Germinal center (tissue), 1 donor: ENCODE data around the gene HES7.
"Not testable (repeated sequence)": the region's sequence is repeated elsewhere in the genome, so short reads cannot be mapped to it uniquely, and the experiment has no call there.

Source experiments
- DNase-seq: peaks from one replicate; pipeline ENCODE4 v3.0.0; 2012; ENCODE audit warnings: mixed read lengths, low spot score

Gene HES7

GRCh38 chr17:8100111-8100510 lies 23.8 kb downstream of the HES7 start:
- no peak for DNase-seq

GRCh38 chr17:8096541-8096940 lies 27.4 kb downstream of the HES7 start:
- no peak for DNase-seq

GRCh38 chr17:8095361-8095760 lies 28.5 kb downstream of the HES7 start:
- DNase-seq: no peak

GRCh38 chr17:8091033-8091687 lies 32.7 kb downstream of the HES7 start:
- peak; percentile 87 for DNase-seq

GRCh38 chr17:8089728-8090127 lies 34.2 kb downstream of the HES7 start:
- no peak for DNase-seq

GRCh38 chr17:8087952-8088230 lies 36.0 kb downstream of the HES7 start:
- DNase-seq: no peak

- no peak for DNase-seq
Observed at GRCh38 chr17:8087075-8087951, 36.6 kb downstream of the HES7 start, which contains the start of gene ALOX12B. Gene ALOX12B, minus strand, starts transcription at chr17:8087716. Its CDS starts 274 bp downstream, at chr17:8087442.

- DNase-seq: no peak
Observed at GRCh38 chr17:8084250-8084649, 39.7 kb downstream of the HES7 start.

- DNase-seq: no peak
Observed at GRCh38 chr17:8082292-8082691, 41.6 kb downstream of the HES7 start.

- no peak for DNase-seq
Observed at GRCh38 chr17:8081876-8082275, 42.0 kb downstream of the HES7 start.

- DNase-seq: no peak
Observed at GRCh38 chr17:8080799-8081219, 43.1 kb downstream of the HES7 start.

- no peak for DNase-seq
Observed at GRCh38 chr17:8080208-8080798, 43.6 kb downstream of the HES7 start.

GRCh38 chr17:8079291-8080207 lies 44.4 kb downstream of the HES7 start:
- peak; percentile 87 for DNase-seq

- DNase-seq: not testable (repeated sequence)
Observed at GRCh38 chr17:8077939-8078338, 46.0 kb downstream of the HES7 start.

GRCh38 chr17:8076502-8077266 lies 47.2 kb downstream of the HES7 start:
- no peak for DNase-seq

- no peak for DNase-seq
Observed at GRCh38 chr17:8075574-8076342, 48.1 kb downstream of the HES7 start.

GRCh38 chr17:8075081-8075480 lies 48.8 kb downstream of the HES7 start:
- no peak for DNase-seq

- DNase-seq: no peak
Observed at GRCh38 chr17:8074554-8074953, 49.4 kb downstream of the HES7 start.

- peak; percentile 86 for DNase-seq
Observed at GRCh38 chr17:8073627-8074484, 50.0 kb downstream of the HES7 start.
